ENCODE measurements around the gene SRSF9.
A peak's percentile ranks its signal among the peaks of the same experiment; 100 is the strongest.
"Not testable (repeated sequence)": the region's sequence is repeated elsewhere in the genome, so short reads cannot be mapped to it uniquely, and the experiment has no call there.

Gene SRSF9, protein sequence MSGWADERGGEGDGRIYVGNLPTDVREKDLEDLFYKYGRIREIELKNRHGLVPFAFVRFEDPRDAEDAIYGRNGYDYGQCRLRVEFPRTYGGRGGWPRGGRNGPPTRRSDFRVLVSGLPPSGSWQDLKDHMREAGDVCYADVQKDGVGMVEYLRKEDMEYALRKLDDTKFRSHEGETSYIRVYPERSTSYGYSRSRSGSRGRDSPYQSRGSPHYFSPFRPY

DNA sequence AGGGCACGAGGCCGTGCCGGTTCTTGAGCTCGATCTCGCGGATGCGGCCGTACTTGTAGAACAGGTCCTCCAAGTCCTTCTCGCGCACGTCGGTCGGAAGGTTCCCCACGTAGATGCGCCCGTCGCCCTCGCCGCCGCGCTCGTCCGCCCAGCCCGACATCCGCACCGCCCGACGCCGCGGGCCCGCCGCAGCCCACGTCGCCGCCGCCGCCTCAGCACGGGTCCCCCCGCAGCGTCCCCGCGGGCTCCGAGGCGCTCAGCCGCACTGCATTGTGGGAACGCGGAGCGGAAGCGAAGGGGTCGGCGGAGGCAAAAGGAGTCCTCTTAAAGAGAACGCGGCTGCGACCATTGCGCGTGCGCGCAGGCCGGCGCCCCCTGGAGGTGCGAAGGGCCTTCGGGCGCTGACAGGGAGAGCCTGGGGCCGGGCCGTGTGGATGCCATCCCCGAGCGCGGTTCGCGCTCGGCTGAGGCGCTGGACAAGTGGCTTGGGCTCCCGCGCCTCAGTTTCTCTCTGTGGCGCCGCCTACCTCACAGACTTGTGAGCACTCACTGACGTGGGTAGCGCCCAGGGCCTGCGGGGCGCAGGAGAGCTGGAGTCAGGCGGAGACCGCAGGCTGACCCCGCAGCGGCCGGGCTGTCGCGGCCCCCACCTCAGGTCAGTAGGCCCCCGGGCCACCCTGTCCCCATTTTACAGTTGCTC lies at the start of gene SRSF9:
Gene SRSF9, minus strand, starts transcription at position 299 of the 700 bp plus-strand sequence. Its CDS starts 139 bp downstream, at position 160.
- DNase-seq, result peak; percentile 100

DNA sequence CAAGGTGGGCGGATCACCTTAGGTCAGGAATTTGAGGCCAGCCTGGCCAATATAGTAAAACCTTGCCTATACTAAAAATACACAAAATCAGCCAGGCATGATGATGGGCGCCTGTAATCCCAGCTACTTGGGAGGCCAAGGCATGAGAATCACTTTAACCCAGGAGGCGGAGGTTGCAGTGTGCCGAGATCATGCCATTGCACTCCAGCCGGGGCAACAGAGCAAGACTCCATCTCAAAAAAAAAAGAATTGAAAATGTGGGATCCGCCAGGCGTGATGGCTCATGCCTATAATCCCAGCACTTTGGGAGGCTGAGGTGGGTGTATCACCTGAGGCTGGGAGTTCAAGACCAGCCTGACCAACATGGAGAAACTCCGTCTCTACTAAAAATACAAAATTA lies 49.8 kb upstream of the SRSF9 start:
- DNase-seq, result not testable (repeated sequence)

DNA sequence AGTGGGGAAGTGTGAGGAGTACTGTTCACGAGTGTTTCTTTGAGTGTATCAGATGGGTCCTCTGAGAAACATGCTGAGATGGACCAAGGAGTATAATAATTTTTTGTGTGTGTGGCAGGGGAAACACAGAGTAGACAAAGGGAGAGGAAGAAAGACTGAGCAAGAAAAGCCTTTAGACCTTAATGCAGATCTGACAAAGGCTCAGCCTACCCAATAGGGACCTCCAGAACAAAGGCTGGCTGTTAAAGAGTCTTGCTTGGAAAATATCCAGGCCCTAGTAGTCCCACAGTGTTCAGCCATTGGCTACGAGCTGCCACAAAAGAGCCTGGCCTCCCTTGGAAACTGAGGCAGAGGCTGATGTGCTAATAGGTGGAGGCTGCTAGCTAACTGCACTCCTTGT lies 45.9 kb upstream of the SRSF9 start:
- DNase-seq, result no peak

DNA sequence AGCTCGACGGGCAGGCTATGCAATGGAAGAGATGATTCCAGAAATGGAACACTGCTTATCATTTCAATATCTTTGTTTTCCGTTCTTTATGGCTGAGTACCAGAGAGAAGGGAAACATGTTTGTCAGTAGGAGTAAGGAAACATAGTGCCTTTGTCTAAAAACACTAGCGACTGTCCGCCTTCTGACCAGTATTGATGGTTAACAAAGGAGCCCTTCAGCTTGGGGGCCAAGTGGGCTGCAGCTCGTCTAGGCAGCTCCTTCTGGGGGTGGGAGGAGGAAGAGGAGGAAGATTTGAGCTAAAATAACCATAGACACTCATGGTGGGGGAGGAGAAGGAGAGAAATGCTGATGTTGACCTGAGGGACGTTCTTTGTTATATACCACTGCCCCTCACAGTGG lies 44.5 kb upstream of the SRSF9 start:
- no peak for DNase-seq

DNA sequence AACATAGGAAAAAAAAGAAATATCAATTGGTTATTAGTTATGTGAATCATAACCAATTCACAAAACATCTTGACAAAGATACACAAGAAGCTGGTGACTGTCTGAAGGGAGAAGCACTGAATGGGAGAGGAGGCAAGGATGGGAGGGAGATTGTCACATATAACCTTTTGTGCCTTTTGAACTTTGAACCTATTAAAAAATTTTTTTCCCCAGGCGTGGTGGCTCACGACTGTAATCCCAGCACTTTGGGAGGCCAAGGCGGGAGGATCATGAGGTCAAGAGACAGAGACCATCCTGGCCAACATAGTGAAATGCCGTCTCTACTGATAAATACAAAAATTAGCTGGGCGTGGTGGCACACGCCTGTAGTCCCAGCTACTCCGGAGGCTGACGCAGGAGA lies 39.0 kb upstream of the SRSF9 start:
- no peak for DNase-seq

DNA sequence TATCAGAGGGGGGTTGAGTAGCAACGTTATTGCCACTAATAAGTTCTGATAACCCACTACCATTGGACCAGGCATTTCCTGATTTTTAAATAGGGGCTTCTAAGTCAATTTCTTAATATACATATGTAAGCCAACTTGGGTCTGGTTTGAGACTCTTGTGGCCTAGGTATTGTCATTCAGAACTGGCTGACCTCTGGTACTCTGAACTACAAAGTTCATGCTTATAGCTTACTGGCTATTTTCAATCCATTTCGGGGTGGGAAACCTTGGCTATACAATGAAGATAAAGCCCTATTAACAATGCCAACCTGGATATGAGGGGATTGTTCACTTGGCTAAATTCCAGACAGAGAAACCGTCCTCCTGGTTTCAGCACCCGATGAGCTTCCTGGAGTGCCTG lies 35.0 kb upstream of the SRSF9 start:
- no peak for DNase-seq

DNA sequence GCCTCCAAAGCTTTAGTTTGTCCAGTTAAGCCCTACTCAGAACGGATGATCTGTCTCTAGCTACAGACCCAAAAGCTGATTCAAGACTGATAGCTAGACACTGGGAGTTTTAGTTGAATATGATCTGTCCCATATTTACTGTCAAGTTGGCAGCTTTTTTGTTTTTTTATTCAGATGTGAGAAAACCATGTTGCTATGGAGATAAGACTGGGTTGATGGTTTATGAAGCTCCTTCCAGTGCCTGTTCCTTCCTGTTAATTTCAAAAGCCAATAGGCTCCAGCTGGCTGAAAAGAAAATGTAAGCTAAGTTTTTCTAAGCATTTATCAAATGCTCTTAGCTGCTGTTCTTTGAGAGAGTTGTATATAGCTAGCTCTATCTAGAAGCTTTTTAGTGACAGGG lies 31.0 kb upstream of the SRSF9 start:
- DNase-seq, result no peak

DNA sequence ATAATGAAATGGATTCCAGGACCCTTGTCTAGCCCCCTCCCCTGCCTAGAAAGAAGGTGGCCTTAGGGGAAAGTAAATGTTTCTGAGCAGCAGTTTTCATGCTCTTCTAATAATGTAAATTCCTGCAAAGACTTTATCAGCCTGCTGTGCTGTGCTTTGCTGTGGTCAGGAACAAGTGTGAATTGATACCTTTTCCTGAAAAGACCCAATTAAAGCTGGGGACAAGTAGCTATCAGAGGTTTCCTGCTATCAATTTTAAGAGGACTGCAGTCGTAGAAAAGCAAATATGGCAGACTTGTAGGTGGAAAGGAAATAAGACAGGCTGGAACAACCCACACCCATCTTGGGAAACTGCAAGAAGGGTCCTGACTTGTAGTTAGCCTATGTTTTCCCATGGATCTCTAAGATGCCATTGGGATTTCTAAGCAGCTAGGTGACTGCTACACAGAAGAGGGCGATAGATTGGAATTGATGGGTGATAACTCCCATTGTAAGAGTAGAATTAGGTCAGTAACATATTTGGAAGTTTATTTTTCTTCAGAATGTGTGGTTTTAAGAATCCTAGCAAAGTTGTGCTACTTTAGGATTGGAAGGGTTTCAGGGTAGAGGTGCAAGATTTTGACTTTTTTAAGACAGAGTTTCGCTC lies 29.4 kb upstream of the SRSF9 start:
- no peak for DNase-seq

DNA sequence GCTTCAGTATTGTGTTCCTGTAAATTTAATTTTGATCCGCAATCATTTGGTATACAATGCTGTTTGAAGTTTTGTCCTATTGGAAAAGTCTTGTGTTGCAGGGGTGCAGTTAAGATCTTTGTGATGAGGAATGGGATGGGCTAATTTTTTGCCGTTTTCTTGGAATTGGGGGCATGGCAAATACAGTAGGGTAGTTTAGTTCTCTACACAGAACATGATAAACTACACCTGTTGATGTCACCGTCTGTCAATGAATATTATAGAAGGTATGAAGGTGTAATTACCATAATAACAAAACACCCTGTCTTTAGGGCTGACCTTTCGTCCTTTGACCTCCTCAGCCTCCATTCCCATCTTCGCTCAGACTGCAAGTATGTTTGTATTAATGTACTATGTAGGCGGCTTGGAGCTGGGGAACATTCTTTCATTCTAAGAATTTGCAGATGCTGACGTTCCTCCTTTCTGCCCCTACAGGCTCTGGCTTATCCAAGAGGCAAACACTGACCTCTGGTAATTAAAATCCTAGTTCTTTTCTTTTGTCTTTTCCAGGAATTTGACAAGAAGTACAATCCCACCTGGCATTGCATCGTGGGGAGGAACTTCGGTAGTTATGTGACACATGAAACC lies 28.1 kb upstream of the SRSF9 start:
- no peak for DNase-seq

DNA sequence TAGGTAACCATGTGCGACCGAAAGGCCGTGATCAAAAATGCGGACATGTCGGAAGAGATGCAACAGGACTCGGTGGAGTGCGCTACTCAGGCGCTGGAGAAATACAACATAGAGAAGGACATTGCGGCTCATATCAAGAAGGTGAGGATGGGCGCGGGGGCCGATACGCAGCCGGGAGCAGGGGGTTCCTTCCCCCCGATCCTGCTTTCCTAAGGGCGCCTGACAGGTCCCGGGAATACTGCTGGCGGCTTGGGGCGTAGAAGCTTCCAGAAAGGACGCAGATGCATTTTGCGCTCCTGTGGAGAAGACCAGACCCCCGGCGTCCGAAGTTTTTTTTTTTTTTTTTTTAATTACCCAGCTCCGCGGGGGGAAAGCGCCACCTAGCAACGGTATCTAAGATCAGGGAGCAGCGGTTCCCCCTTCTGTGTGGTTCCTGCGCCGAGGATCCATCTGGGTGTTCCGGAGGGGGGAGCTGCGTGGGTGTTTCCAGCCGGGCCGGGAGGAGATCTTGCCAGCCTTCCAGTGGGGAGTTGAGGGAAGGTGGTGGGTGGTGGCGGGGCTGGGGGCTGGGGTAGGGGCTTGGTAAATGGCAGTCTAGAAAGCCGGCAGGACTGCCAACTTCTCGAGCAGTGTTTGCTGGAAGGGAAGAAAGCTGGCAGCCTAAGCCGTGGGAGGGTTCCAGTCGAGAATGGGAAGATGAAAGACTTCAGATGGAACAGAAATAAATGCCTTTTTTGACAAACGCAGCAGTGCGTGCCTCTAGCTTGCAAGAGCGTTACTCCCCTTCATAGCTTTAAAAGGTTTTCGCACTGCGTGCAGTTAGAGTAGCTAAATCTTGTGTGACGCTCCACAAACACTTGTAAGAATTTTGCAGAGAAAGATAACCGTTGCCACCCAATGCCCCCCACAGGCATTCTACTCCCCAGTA lies 27.1 kb upstream of the SRSF9 start:
- DNase-seq, result peak; percentile 85

DNA sequence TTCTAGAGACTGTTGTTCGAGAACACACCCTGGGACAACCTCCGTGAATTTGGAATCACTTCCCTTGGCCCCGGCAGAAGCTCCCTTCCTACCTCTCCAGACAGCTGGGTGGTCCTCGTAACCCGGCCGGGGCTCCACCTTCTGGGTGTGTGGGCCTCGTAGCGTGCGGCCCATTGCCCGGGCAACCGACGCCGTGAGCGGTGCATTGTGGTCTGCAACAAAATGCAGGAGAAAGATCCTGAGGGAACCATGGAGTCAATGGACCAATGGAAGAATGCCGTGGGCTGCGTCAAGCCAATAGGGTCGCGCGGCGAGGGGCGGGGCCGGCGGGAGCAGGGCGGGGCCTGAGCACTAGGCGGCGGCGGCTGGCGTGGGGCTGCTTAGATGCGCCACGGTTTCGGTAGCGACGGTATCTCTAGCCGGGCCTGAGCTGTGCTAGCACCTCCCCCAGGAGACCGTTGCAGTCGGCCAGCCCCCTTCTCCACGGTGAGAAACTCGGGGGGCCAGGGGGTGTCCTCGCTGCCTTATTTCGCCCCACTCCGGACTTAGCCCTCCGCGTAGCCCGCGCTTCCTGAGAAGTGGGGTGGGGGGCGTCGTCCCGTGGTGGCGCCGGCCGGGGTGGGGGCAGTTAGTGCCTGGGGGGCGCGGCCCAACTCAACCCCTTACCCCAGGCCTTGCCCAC lies 26.3 kb upstream of the SRSF9 start, which contains the start of gene DYNLL1:
Gene DYNLL1, plus strand, starts transcription at position 383 of the 682 bp plus-strand sequence. CDS start 309 bp downstream, outside the sequence.
- peak; percentile 99 for DNase-seq

DNA sequence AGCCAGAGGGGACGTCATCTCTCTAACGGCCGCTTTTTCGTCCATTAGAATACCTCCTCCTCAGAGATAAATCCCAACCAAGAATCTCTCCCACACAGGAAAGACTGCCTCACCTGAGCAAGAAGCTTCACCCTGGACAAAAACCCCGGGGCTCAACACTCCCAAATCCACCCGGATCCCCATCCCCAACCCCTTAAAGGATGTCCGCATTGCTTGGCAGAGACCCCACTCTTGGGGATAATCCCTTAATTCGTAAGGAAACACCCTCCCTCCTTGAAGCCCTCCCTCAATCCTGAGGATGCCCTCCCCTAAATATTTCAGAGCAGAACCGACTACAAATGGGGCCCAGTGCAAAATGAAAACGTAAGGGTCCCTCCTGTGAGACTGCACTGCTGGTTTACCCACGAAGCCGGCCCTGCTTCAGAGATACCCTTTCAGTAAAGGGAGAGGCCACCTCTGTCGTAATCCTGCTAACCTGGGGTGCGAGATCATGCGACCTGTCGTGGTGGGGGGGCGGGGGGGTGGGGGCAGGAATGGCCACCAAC lies 25.7 kb upstream of the SRSF9 start:
- DNase-seq, result no peak

DNA sequence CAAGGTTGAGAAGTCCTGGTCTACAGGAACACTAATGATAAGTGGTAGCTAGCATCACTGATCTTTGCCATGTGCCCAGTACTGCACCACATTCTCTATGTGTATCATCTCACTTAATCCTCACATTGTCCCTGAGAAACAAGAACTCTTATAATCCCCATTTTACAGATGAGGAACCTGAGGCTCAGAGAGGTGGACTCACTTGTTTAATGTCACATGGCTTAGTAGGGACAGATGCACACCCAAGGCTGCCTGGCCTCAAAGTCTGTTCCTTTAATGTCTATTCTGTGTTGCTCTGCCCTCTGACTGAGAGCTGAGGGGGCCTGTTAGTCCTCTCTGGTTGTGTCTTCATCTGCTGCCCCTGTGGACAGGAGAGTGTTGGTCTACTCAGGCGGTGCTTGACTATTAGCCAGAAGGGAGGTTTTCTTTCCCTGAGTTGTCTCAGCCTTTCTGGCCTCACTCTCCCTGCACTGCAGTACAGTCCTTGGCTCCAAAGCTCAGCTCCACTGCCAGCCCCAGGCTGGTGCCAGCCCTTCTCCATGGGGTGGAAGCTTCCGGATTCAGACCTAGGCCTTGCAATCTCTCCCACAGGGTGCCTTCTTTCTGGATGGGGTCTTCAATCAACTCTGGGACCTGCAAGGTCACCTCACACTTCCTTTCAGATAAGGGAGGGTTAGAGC lies 21.4 kb upstream of the SRSF9 start:
- DNase-seq, result no peak

DNA sequence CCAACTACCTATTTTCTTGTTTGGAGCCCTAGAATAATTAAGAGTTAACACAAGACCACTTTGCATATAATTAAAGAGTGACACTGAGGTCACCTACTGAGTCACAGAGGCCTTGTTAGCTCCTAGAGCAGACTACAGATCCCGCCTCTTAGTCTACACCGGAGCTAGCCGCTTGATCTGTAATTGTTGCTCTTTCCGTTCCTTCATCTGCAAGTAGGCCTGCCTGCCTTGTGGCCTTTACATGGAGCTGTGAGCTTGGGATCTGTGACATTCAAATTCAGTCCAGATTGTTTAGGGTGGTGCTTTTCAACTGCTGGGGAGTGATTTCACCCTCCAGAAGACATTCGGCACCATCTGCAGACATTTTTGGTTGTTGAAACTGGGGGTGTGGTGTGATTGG lies 20.8 kb upstream of the SRSF9 start:
- DNase-seq, result no peak

DNA sequence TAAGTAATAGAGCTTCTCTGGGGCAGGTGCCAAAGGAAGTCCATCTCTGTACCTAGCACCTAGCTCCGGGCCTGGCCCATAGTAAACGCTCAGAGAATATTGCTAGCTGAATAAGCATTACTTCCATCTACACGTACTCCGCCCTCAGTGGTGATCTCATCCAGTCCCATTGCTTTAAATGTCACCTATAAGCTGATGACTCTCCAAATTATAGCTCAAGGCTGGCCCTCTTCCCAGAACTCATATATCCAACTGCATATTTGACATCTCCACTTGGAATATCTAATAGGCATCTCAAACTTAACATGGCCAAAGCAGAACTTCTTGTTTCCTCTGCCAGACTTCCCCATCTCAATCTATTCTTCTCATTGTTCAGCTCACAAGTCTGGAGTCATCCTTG lies 19.5 kb upstream of the SRSF9 start:
- DNase-seq, result no peak

DNA sequence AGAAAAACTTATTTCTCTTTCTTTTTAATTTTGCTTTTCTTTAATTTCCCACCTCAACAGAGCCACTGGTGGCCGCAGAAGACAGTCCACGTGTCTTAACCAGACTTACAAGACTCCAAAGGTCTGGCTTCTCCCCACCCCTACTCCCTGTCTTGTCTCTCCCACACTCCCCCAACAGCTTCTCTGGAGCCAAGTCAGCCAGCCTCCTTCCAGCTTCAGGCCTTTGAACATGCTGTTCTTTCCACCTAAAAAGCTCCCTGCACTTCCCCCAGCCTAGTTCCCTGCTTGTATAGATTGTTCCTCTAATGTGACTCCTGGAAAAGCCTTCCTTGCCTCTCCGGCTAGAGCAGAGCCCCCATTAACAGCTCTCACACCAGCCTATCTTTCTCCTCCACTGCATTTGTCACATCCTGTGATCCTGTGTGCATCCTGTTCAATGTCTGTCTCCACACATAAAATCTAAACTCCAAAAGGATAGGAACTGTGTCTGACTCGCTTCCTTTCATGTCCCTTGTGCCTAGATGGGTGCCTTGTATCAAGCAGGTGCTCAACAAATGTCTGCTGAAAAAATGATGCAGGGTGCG lies 18.6 kb upstream of the SRSF9 start:
- no peak for DNase-seq

DNA sequence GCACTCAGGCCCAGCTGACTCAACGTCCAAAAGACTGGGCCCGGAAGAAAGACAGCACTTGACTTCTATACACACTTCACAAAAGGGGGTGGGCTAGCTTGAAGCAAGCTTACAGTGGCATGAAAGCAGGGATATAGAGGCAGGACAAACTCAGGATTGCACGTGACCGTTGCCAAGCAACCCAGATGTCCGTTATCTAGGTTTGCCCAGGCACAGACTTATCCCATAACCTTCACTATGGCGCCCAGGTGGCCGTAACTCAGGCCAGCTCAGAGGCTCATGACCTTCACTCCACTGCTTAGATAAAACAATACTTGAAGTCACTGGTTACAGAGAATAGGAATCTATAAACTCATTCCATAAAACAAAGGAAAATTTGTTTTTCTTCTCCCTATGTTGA lies 18.0 kb upstream of the SRSF9 start:
- not testable (repeated sequence) for DNase-seq

DNA sequence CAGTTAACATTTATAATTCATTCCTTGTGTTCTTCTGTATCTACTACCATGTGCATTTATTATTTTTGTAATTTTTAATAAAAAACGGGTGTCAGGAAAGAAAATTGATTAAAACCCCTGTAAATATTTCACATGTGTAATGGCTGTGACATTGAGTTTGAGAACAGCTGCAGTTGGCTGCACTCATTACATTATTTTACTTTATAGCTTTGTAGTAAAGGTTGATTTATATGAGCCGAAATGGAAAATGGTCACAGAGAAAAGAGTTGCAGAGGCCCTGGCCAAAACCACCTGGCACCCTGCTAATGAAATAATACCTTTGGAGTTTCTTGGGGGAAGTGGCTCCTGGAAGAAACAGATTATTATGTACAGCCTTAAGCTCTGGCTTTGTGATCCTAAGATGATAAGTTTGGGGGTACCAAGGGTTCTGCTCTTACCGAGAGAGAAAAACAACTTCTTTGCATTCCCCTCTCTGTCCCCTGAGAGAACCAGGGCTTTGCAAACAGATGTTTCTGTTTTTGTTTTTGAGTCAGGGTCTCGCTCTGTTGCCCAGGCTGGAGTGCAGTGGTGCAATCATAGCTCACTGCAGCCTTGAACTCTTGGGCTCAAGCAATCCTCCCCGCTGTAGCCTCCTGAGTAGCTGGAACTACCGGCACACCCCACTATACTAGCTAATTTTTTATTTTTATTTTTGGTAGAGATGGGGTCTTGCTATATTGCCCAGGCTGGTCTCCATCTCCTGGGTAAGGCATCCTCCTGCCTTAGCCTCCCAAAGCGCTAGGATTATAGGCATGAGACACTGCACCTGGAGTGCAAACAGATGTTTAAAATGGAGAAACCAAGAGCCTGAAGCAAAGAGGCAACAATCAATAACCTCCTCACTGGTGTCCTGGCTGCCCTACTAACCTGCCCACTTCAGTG lies 16.7 kb upstream of the SRSF9 start:
- no peak for DNase-seq

DNA sequence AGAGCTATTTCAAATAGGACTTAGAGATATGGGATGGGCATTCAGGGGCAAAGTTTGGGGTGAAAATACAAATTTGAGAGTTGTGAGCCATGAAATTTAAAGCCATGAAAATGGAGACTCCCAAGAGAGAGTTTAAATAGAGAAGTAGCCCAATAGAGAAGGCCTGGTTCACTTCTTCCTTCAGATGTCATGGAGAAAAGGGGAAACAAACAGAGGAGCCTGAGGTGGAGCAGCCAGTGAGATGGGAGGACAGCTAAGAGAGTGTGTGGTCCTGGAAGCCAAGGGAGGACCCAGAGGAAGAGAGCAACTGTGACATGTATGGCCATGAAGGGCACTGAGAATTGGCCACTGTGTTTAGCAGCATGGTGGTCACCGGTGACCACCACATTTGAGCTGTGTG lies 14.1 kb upstream of the SRSF9 start:
- no peak for DNase-seq

All from activated effector memory CD4-positive, alpha-beta T cell treated with anti-CD3 and anti-CD28 coated beads, Interleukin-2, amount 50 U/mL, for 16 hours (primary cell).